IPS-15b (cell line): ENCODE results near the gene TM9SF4.
A peak's percentile ranks its signal among the peaks of the same experiment; 100 is the strongest.

Experiments used
- H3K27me3 ChIP-seq: one replicate; pipeline ENCODE4 v1.6.1; 2013; ENCODE audit warnings: low read length; ENCODE audit not compliant: control insufficient read depth, insufficient read depth
- H3K36me3 ChIP-seq: one replicate; pipeline ENCODE4 v1.6.1; 2013; ENCODE audit warnings: low read length; ENCODE audit not compliant: control insufficient read depth, insufficient read depth
- H3K4me1 ChIP-seq: one replicate; pipeline ENCODE4 v1.6.1; 2013; ENCODE audit warnings: mild to moderate bottlenecking, low read length; ENCODE audit not compliant: control insufficient read depth, insufficient read depth
- H3K4me3 ChIP-seq: one replicate; pipeline ENCODE4 v1.5.1; 2013; ENCODE audit warnings: low read depth, low read length
- H3K9ac ChIP-seq: one replicate; pipeline ENCODE4 v1.6.1; 2013; ENCODE audit warnings: low read depth, mild to moderate bottlenecking, low read length
- H3K9me3 ChIP-seq: one replicate; pipeline ENCODE4 v1.6.1; 2013; ENCODE audit warnings: mild to moderate bottlenecking, low read length; ENCODE audit not compliant: control insufficient read depth, insufficient read depth

TM9SF4 gene

DNA sequence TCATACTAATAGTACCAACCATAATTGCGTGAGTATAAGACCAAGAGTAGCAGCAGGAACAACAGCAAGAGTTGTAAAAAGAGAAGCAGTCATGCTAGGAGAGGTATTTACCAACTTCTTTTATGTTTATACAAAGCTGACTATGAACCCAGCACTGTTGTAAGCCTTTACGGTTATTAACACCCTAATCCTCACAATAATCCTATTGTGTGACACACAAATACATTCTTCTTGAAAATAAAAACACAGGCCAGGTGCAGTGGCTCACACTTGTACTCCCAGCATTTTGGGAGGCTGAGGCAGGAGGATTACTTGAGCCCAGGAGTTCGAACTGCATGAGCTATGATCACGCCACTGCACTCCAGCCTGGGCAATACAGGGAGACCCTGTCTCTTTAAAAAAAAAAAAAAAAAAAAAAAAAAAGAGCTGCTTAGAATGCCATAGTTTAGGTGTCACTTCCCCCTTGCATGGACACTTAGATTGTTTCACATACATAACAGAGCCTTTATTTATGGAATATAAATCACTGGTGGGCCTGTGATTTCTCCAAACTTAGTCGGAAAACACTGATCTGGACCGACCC is 37.3 kb upstream of the TM9SF4 start:
- Histone ChIP-seq H3K36me3 (no peaks in the 10 kb centered on the region), H3K4me3 (no peak overlapping the region), H3K9me3 (no peaks in the 10 kb centered on the region), H3K27me3 (no peaks in the 10 kb centered on the region), H3K4me1 (no peaks in the 10 kb centered on the region), H3K9ac (no peak overlapping the region)

DNA sequence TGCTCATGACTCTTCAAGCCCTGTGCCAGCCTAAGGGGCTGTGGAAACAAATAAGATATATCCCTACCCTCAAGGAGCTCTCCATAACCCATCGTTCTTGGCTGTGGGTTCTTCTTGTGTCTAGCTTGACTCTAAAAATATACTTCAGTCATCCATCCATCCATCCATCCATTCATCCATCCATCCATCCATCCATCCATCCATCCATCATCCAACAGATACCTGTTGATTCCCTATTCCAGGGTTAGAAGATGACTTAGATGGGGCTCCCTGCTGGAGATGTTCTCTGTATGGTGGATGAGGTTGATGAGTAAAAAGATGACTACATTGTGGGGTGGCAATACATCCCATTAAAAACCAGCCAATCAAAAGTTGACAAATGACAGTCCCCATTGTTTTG is 34.0 kb upstream of the TM9SF4 start:
- no peak overlapping the region for H3K9ac ChIP-seq

DNA sequence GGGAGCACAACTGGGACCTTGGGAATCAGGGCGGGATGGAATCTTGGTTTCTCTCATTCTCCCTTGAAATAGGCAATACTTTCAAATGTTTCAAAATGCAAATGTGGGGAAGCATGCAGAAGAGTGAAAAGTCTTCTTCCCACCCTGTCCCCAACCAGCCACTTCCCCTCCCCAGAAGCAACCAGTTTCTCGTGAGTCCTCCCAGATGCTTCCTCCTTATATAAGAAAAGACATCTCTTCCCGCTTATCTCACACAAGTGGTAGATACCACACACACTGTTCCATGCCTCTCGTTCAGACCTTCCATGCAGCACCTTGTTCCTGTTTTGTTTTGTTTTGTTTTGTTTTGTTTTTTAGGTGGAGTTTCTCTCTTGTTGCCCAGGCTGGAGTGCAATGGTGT is 32.3 kb upstream of the TM9SF4 start:
- H3K9ac ChIP-seq = no peak overlapping the region
- no peaks in the 10 kb centered on the region for H3K4me1 ChIP-seq
- no peaks in the 10 kb centered on the region for H3K27me3 ChIP-seq
- no peak overlapping the region for H3K4me3 ChIP-seq
- H3K9me3 ChIP-seq = no peaks in the 10 kb centered on the region
- H3K36me3 ChIP-seq = no peaks in the 10 kb centered on the region

More for the DNA sequence above, 34.0 kb upstream of the TM9SF4 start:
- no peak overlapping the region for H3K4me3 ChIP-seq
- no peaks in the 10 kb centered on the region for H3K4me1 ChIP-seq
- H3K27me3 ChIP-seq = no peaks in the 10 kb centered on the region
- no peaks in the 10 kb centered on the region for H3K36me3 ChIP-seq
- no peaks in the 10 kb centered on the region for H3K9me3 ChIP-seq

DNA sequence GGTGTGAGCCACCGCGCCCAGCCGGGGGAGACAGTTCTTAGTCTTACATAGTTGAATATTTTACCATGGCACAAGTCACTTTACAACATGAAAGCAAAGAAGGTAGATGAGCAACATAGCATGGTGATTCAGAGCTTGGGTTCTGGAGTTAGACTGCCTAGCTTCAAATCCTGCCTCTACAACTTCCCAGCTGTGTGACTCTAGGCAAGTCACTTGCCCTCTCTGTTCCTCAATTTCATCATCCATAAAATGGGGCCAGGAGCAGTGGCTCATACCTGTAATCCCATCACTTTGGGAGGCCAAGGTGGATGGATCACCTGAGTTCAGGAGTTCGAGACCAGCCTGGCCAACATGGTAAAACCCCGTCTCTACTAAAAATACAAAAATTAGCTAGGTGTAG is 31.2 kb upstream of the TM9SF4 start:
- Histone ChIP-seq H3K9me3 (no peaks in the 10 kb centered on the region), H3K36me3 (no peaks in the 10 kb centered on the region), H3K4me3 (no peak overlapping the region), H3K27me3 (no peaks in the 10 kb centered on the region), H3K9ac (no peak overlapping the region), H3K4me1 (no peaks in the 10 kb centered on the region)

GRCh38 chr20:32078791-32079190 is 30.7 kb upstream of the TM9SF4 start:
- Histone ChIP-seq H3K9ac (no peak overlapping the region), H3K4me3 (no peak overlapping the region), H3K4me1 (no peaks in the 10 kb centered on the region), H3K36me3 (no peaks in the 10 kb centered on the region), H3K9me3 (no peaks in the 10 kb centered on the region), H3K27me3 (no peaks in the 10 kb centered on the region)

DNA sequence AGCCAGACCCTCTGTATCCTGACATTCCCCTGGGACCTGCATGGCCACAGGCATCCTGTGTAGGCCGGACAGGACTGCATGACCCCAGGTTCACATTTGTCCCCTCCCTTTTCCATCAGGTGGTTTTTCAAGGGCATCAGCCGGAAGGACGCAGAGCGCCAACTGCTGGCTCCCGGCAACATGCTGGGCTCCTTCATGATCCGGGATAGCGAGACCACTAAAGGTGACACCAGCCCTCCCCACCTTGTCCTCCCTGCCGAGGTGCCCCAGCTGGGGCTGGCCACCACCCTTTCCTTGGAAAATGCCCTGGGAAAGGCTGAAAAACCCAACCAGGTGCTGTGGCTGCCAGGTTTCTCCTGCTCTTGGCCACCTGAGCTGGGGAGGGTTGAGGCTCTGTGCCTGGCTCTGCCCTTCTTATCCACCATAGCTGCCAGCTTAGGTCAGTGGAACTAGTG is 29.8 kb upstream of the TM9SF4 start:
- Histone ChIP-seq H3K9ac (no peak overlapping the region), H3K27me3 (no peaks in the 10 kb centered on the region), H3K9me3 (no peaks in the 10 kb centered on the region), H3K4me1 (no peaks in the 10 kb centered on the region), H3K4me3 (no peak overlapping the region), H3K36me3 (no peaks in the 10 kb centered on the region)

- H3K9me3 ChIP-seq = no peaks in the 10 kb centered on the region
- H3K27me3 ChIP-seq = no peaks in the 10 kb centered on the region
- H3K4me3 ChIP-seq = no peak overlapping the region
- no peaks in the 10 kb centered on the region for H3K36me3 ChIP-seq
- H3K4me1 ChIP-seq = no peaks in the 10 kb centered on the region
- H3K9ac ChIP-seq = no peak overlapping the region
Measured at GRCh38 chr20:32080783-32081182, 28.7 kb upstream of the TM9SF4 start.

DNA sequence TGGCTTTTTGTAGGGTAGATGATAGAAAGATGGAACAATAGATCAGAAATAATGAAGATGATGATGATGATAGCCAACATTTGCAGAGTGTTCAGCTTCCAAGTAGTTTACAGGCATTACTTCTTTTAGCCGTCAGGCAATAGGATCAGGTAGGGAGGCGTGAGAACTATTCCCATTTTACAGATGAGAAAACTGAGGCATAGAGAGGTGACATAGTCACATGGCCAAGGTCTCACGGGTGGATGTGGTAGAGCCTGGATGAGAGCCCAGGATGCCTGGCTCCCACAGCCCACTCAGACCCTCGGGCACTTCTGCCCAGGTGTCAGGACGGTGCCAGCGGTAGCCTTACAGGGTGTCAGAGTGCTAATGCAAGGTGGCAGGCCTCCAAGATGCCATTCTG is 26.0 kb upstream of the TM9SF4 start:
- no peaks in the 10 kb centered on the region for H3K9me3 ChIP-seq
- H3K9ac ChIP-seq = no peak overlapping the region
- H3K36me3 ChIP-seq = no peaks in the 10 kb centered on the region
- H3K4me1 ChIP-seq = no peaks in the 10 kb centered on the region
- no peak overlapping the region for H3K4me3 ChIP-seq
- H3K27me3 ChIP-seq = no peaks in the 10 kb centered on the region

GRCh38 chr20:32087070-32087469 is 22.4 kb upstream of the TM9SF4 start:
- Histone ChIP-seq H3K4me1 (peaks cover 23% of the 10 kb centered on the region), H3K27me3 (peaks cover under 1% of the 10 kb centered on the region), H3K36me3 (no peaks in the 10 kb centered on the region), H3K9ac (no peak overlapping the region), H3K9me3 (no peaks in the 10 kb centered on the region), H3K4me3 (no peak overlapping the region)

GRCh38 chr20:32088759-32089158 is 20.8 kb upstream of the TM9SF4 start:
- no peak overlapping the region for H3K4me3 ChIP-seq

GRCh38 chr20:32089637-32090362 is 19.7 kb upstream of the TM9SF4 start:
- H3K36me3 ChIP-seq = no peaks in the 10 kb centered on the region
- H3K9ac ChIP-seq = no peak overlapping the region
- H3K27me3 ChIP-seq = peaks cover 5% of the 10 kb centered on the region
- H3K4me1 ChIP-seq = peaks cover 24% of the 10 kb centered on the region
- H3K4me3 ChIP-seq = peak overlapping the region; percentile 30
- H3K9me3 ChIP-seq = no peaks in the 10 kb centered on the region

More at GRCh38 chr20:32088759-32089158, 20.8 kb upstream of the TM9SF4 start:
- no peaks in the 10 kb centered on the region for H3K9me3 ChIP-seq
- H3K4me1 ChIP-seq = peaks cover 24% of the 10 kb centered on the region
- peaks cover 5% of the 10 kb centered on the region for H3K27me3 ChIP-seq
- no peaks in the 10 kb centered on the region for H3K36me3 ChIP-seq
- no peak overlapping the region for H3K9ac ChIP-seq

DNA sequence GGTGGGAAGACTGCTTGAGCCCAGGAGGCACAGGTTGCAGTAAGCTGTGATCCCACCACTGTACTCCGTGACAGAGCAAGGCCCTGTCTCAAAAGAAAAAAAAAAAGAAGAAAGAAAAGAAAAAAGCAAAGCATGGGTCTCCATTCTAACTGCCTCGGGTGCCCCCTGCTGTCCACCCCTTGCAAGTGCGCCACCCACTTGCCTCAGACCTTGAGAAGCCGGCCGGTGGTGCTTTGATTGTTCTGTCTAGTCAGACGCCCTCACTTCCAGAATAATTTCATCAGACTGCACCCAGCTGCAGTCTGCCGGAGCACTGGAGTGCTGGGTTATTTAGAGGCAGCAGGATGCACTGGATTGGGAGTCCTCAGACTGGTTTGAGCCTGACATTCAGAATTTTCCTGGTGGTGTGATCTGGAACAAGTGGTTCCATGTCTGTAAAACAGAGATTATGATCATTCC is 17.6 kb upstream of the TM9SF4 start:
- Histone ChIP-seq H3K4me1 (peaks cover 24% of the 10 kb centered on the region), H3K27me3 (peaks cover 5% of the 10 kb centered on the region), H3K36me3 (no peaks in the 10 kb centered on the region), H3K9ac (no peak overlapping the region), H3K4me3 (no peak overlapping the region), H3K9me3 (no peaks in the 10 kb centered on the region)
